Mucosa of descending colon (tissue), 3 donors: ENCODE results near the gene ADAMTSL1. TPM values are rescaled to one million over a fixed set of nuclear protein-coding genes. Genes with fewer than 3 reads are reported as not detected.

Source experiments
- ATAC-seq: fragments of 200-7000 bp; cut with Tn5 transposase; one replicate; pipeline ENCODE4 v1.9.1; 2020; ENCODE audit warnings: mild to moderate bottlenecking, moderate library complexity
- DNase-seq, 3 donors: peaks; one replicate each; pipeline ENCODE4 v3.0.0-alpha.2; 2020
- H3K36me3 ChIP-seq: fragments of 200-600 bp; one replicate; pipeline ENCODE4 v1.8.0; 2021; ENCODE audit warnings: low read depth, mild to moderate bottlenecking
- H3K4me1 ChIP-seq: fragments of 200-600 bp; one replicate; pipeline ENCODE4 v1.8.0; 2021; ENCODE audit warnings: low read depth, mild to moderate bottlenecking
- H3K4me3 ChIP-seq: fragments of 200-600 bp; one replicate; pipeline ENCODE4 v1.8.0; 2021; ENCODE audit warnings: mild to moderate bottlenecking
- H3K9me3 ChIP-seq: fragments of 200-600 bp; one replicate; pipeline ENCODE4 v1.8.0; 2021; ENCODE audit warnings: mild to moderate bottlenecking
- CTCF ChIP-seq: fragments of 200-600 bp; IDR thresholded peaks from one replicate; pipeline ENCODE4 v1.8.0; 2022; ENCODE audit warnings: antibody characterized with exemption, mild to moderate bottlenecking
- intact Hi-C, 2 donors: fragments of 100-400 bp; cut with DNase I in 1 of 2; cut with micrococcal nuclease in 1 of 2; formaldehyde crosslinking; loops; one replicate each; pipeline versions ENCODE4 v1.11.0 to v1.11.1; 2022; cut with DNase I, micrococcal nuclease
- total RNA-seq, 3 donors: library from RNA; stranded (reverse); fragmentation: NEBNext Ultra II Directional in 2 of 3; extraction: Animal tissue kit (Norgen Biotek cat#: 25700) in 2 of 3; gene quantifications; one replicate each; pipeline versions ENCODE4 v1.2.1 to v1.2.4, GENCODE V29; 2021 to 2023
- donor health status: DM: no; HTN: no; CAD: no; lungs with moderate emphysema.
- donor health status: DM: no; HTN: no; CAD: no.
- donor health status: DM: no; HTN: yes; CAD: no.

ADAMTSL1 gene
- total RNA-seq, 3 donors from 2014 or later, result 10.1 to 32.1 (median 22.6) TPM

- ATAC-seq (no peak), DNase-seq (no peak)
- Histone ChIP-seq H3K4me1 (no peaks in the 10 kb centered on the region), H3K9me3 (no peaks in the 10 kb centered on the region), H3K4me3 (no peak overlapping the region), H3K36me3 (no peaks in the 10 kb centered on the region)
- intact Hi-C loops, result no loop called here
- no peak for TF ChIP-seq CTCF
Measured at GRCh38 chr9:18629136-18629535, 155.2 kb downstream of the ADAMTSL1 start.

GRCh38 chr9:18632632-18633403 is 158.9 kb downstream of the ADAMTSL1 start:
- H3K4me3 ChIP-seq, result no peak overlapping the region
- ATAC-seq (peak; percentile 84), DNase-seq (no peak)
- no peaks in the 10 kb centered on the region for H3K36me3 ChIP-seq
- no peak for TF ChIP-seq CTCF
- H3K4me1 ChIP-seq, result no peaks in the 10 kb centered on the region
- intact Hi-C loops, result no loop called here
- H3K9me3 ChIP-seq, result no peaks in the 10 kb centered on the region

GRCh38 chr9:18636781-18637180 is 162.8 kb downstream of the ADAMTSL1 start:
- Histone ChIP-seq H3K4me1 (no peaks in the 10 kb centered on the region), H3K9me3 (no peaks in the 10 kb centered on the region), H3K4me3 (no peak overlapping the region), H3K36me3 (no peaks in the 10 kb centered on the region)
- DNase-seq (no peak), ATAC-seq (no peak)
- TF ChIP-seq CTCF, result no peak
- intact Hi-C loops, result no loop called here

GRCh38 chr9:18638371-18639249 is 164.7 kb downstream of the ADAMTSL1 start:
- no peak for DNase-seq
- ATAC-seq, result no peak
- intact Hi-C loops, result no loop called here

GRCh38 chr9:18639911-18640310 is 166.0 kb downstream of the ADAMTSL1 start:
- intact Hi-C loops, result no loop called here
- no peaks in the 10 kb centered on the region for H3K4me1 ChIP-seq
- TF ChIP-seq CTCF, result no peak
- no peak overlapping the region for H3K4me3 ChIP-seq
- H3K9me3 ChIP-seq, result no peaks in the 10 kb centered on the region
- no peak for ATAC-seq
- H3K36me3 ChIP-seq, result no peaks in the 10 kb centered on the region
- DNase-seq, result no peak

More at GRCh38 chr9:18638371-18639249, 164.7 kb downstream of the ADAMTSL1 start:
- no peaks in the 10 kb centered on the region for H3K9me3 ChIP-seq
- no peak overlapping the region for H3K4me3 ChIP-seq
- TF ChIP-seq CTCF, result no peak
- no peaks in the 10 kb centered on the region for H3K4me1 ChIP-seq
- H3K36me3 ChIP-seq, result no peaks in the 10 kb centered on the region
